ENCODE data around the gene DNAH6.

The DNAH6 gene

GRCh38 chr2:84716564-84716963 is 200.3 kb downstream of the DNAH6 start:
- H3K27me3 ChIP-seq (ENCODE audit: control insufficient read depth in 1 of 2, insufficient read depth in 1 of 2, low read length in 2 of 2): no peaks in the 10 kb centered on the region
- no peaks in the 10 kb centered on the region for H3K36me3 ChIP-seq (ENCODE audit: control insufficient read depth in 1 of 2, insufficient read depth in 2 of 2, low read depth in 1 of 2, low read length in 2 of 2)
- H2BK120ac ChIP-seq (ENCODE audit: low read depth, low read length): no peak overlapping the region
- H2BK12ac ChIP-seq (ENCODE audit: low read length in 2 of 2): no peak overlapping the region
- no peak overlapping the region for H3K4me3 ChIP-seq (ENCODE audit: insufficient read depth in 1 of 2, low read depth in 1 of 2, low read length in 2 of 2)
- H4K91ac ChIP-seq (ENCODE audit: low read length): no peak overlapping the region
- DNase-seq: no peak
- H3K9me3 ChIP-seq (ENCODE audit: control insufficient read depth, low read length): no peaks in the 10 kb centered on the region
- no peak overlapping the region for H3K27ac ChIP-seq (ENCODE audit: low read length, poor library complexity, severe bottlenecking)
- no peak overlapping the region for H2BK15ac ChIP-seq (ENCODE audit: low read depth, poor library complexity, severe bottlenecking)
- WGBS: 70% methylated on average over 2 of the region's 2 CpGs
- no peaks in the 10 kb centered on the region for H3K4me1 ChIP-seq (ENCODE audit: control insufficient read depth, insufficient read depth, low read depth, low read length)
- no peak overlapping the region for H4K8ac ChIP-seq (ENCODE audit: low read length)
- H3K4me2 ChIP-seq (ENCODE audit: low read length, poor library complexity, severe bottlenecking): no peak overlapping the region
- no peaks in the 10 kb centered on the region for H3K79me1 ChIP-seq (replicated peaks; ENCODE audit: low read length, poor library complexity, severe bottlenecking)
- H3K9ac ChIP-seq (ENCODE audit: low read length): no peak overlapping the region
- no peak overlapping the region for H3K18ac ChIP-seq (ENCODE audit: low read depth in 1 of 2, low read length in 2 of 2)
- H2AFZ ChIP-seq (ENCODE audit: low read depth, low read length): no peak overlapping the region
- H3K4ac ChIP-seq (ENCODE audit: low read depth in 1 of 2, low read length in 2 of 2): no peak overlapping the region
- H3K23ac ChIP-seq (ENCODE audit: low read length in 2 of 2): no peak overlapping the region
- no peak overlapping the region for H3K14ac ChIP-seq (ENCODE audit: low read length in 2 of 2)
- H2AK5ac ChIP-seq (ENCODE audit: low read length, severe bottlenecking): no peak overlapping the region
- no peak overlapping the region for H2BK5ac ChIP-seq (ENCODE audit: low read depth, low read length, poor library complexity, severe bottlenecking)

DNA sequence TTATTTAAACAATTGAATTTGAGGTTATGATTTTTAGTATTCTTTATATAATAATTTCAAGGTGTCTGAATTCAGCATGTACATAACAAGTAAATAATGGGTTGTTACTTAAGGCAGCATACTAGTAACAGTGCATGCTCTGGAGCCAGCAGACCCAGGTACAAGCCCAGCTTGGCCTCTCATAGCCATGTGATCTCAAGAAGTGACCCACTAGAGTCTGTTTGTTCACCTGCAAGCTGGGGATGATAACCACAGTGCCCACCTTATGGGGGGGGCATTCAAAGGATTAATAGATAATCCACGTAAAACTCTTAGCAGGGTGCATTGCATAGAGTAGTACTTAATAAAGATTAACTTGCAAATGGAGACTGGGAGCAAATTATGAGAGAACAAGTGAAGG is 201.0 kb downstream of the DNAH6 start:
- Histone ChIP-seq H3K4me1 (ENCODE audit: control insufficient read depth, insufficient read depth, low read depth, low read length) (no peaks in the 10 kb centered on the region), H2AFZ (ENCODE audit: low read depth, low read length) (no peak overlapping the region)
- WGBS: 75% methylated on average over 1 of the region's 1 CpG

DNA sequence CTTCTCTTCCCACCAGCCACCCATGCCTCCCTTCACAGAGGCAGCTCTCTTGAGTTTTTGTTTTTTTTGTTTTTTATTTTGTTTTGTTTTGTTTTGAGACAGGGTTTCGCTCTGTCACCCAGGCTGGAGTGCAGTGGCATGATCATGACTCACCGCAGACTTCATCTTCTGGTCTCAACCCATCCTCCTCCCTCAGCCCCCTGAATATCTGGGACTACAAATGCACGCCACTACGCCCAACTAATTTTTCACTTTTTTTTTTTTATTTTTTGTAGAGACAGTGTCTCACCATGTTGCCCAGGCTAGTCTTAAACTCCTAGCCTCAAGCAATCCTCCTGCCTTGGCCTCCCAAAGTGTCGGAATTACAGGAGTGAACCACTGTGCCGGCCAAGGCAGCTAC is 203.1 kb downstream of the DNAH6 start:
- no peaks in the 10 kb centered on the region for H3K36me3 ChIP-seq (ENCODE audit: control insufficient read depth in 1 of 2, insufficient read depth in 2 of 2, low read depth in 1 of 2, low read length in 2 of 2)
- H3K27me3 ChIP-seq (ENCODE audit: control insufficient read depth in 1 of 2, insufficient read depth in 1 of 2, low read length in 2 of 2): no peaks in the 10 kb centered on the region
- no peak overlapping the region for H3K4me3 ChIP-seq (ENCODE audit: insufficient read depth in 1 of 2, low read depth in 1 of 2, low read length in 2 of 2)
- no peak overlapping the region for H2BK12ac ChIP-seq (ENCODE audit: low read length in 2 of 2)
- no peak overlapping the region for H4K8ac ChIP-seq (ENCODE audit: low read length)
- H3K9me3 ChIP-seq (ENCODE audit: control insufficient read depth, low read length): no peaks in the 10 kb centered on the region
- no peaks in the 10 kb centered on the region for H3K79me1 ChIP-seq (replicated peaks; ENCODE audit: low read length, poor library complexity, severe bottlenecking)
- no peak overlapping the region for H3K14ac ChIP-seq (ENCODE audit: low read length in 2 of 2)
- no peak overlapping the region for H2AK5ac ChIP-seq (ENCODE audit: low read length, severe bottlenecking)
- H4K91ac ChIP-seq (ENCODE audit: low read length): no peak overlapping the region
- no peak overlapping the region for H3K4me2 ChIP-seq (ENCODE audit: low read length, poor library complexity, severe bottlenecking)
- H3K4me1 ChIP-seq (ENCODE audit: control insufficient read depth, insufficient read depth, low read depth, low read length): no peaks in the 10 kb centered on the region
- no peak overlapping the region for H2AFZ ChIP-seq (ENCODE audit: low read depth, low read length)
- no peak overlapping the region for H3K27ac ChIP-seq (ENCODE audit: low read length, poor library complexity, severe bottlenecking)
- H3K23ac ChIP-seq (ENCODE audit: low read length in 2 of 2): no peak overlapping the region
- H2BK120ac ChIP-seq (ENCODE audit: low read depth, low read length): no peak overlapping the region
- no peak overlapping the region for H3K18ac ChIP-seq (ENCODE audit: low read depth in 1 of 2, low read length in 2 of 2)
- H3K9ac ChIP-seq (ENCODE audit: low read length): no peak overlapping the region
- no peak overlapping the region for H2BK15ac ChIP-seq (ENCODE audit: low read depth, poor library complexity, severe bottlenecking)
- no peak overlapping the region for H2BK5ac ChIP-seq (ENCODE audit: low read depth, low read length, poor library complexity, severe bottlenecking)
- H3K4ac ChIP-seq (ENCODE audit: low read depth in 1 of 2, low read length in 2 of 2): no peak overlapping the region
- WGBS: 86% methylated on average over 6 of the region's 6 CpGs
- DNase-seq: no peak

More for the DNA sequence above, 201.0 kb downstream of the DNAH6 start:
- no peak overlapping the region for H4K91ac ChIP-seq (ENCODE audit: low read length)
- no peak overlapping the region for H2BK5ac ChIP-seq (ENCODE audit: low read depth, low read length, poor library complexity, severe bottlenecking)
- no peak overlapping the region for H3K4me2 ChIP-seq (ENCODE audit: low read length, poor library complexity, severe bottlenecking)
- DNase-seq: no peak
- no peak overlapping the region for H3K9ac ChIP-seq (ENCODE audit: low read length)
- no peak overlapping the region for H3K18ac ChIP-seq (ENCODE audit: low read depth in 1 of 2, low read length in 2 of 2)
- H3K4ac ChIP-seq (ENCODE audit: low read depth in 1 of 2, low read length in 2 of 2): no peak overlapping the region
- no peak overlapping the region for H2AK5ac ChIP-seq (ENCODE audit: low read length, severe bottlenecking)
- no peaks in the 10 kb centered on the region for H3K27me3 ChIP-seq (ENCODE audit: control insufficient read depth in 1 of 2, insufficient read depth in 1 of 2, low read length in 2 of 2)
- H3K4me3 ChIP-seq (ENCODE audit: insufficient read depth in 1 of 2, low read depth in 1 of 2, low read length in 2 of 2): no peak overlapping the region
- H2BK120ac ChIP-seq (ENCODE audit: low read depth, low read length): no peak overlapping the region
- no peak overlapping the region for H3K23ac ChIP-seq (ENCODE audit: low read length in 2 of 2)
- H3K14ac ChIP-seq (ENCODE audit: low read length in 2 of 2): no peak overlapping the region
- H2BK15ac ChIP-seq (ENCODE audit: low read depth, poor library complexity, severe bottlenecking): no peak overlapping the region
- H3K9me3 ChIP-seq (ENCODE audit: control insufficient read depth, low read length): no peaks in the 10 kb centered on the region
- H3K36me3 ChIP-seq (ENCODE audit: control insufficient read depth in 1 of 2, insufficient read depth in 2 of 2, low read depth in 1 of 2, low read length in 2 of 2): no peaks in the 10 kb centered on the region
- H4K8ac ChIP-seq (ENCODE audit: low read length): no peak overlapping the region
- H2BK12ac ChIP-seq (ENCODE audit: low read length in 2 of 2): no peak overlapping the region
- no peaks in the 10 kb centered on the region for H3K79me1 ChIP-seq (replicated peaks; ENCODE audit: low read length, poor library complexity, severe bottlenecking)
- no peak overlapping the region for H3K27ac ChIP-seq (ENCODE audit: low read length, poor library complexity, severe bottlenecking)

DNA sequence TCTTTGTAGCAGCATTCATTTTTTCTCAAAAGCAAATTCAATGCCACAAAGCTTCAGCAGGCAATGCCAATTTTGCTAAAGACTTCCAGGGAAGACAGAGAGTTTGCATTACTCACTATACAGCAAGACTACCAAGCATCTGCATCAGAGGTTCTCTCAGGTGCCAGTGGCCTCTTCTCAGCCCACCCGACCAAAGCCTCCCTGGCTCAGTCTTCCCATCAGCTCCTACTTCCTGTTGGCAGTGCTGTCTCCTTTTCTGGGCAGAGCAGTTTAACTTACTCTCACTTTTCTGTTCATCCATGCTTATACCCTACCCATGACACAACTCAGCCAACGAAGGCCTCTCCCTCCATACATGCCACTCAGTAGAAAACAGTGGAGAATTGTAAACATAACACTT is 207.5 kb downstream of the DNAH6 start:
- no peak overlapping the region for H3K18ac ChIP-seq (ENCODE audit: low read depth in 1 of 2, low read length in 2 of 2)
- H2BK12ac ChIP-seq (ENCODE audit: low read length in 2 of 2): no peak overlapping the region
- H2AK5ac ChIP-seq (ENCODE audit: low read length, severe bottlenecking): no peak overlapping the region
- WGBS: 64% methylated on average over 2 of the region's 2 CpGs
- H2BK120ac ChIP-seq (ENCODE audit: low read depth, low read length): no peak overlapping the region
- no peak for DNase-seq
- no peaks in the 10 kb centered on the region for H3K79me1 ChIP-seq (replicated peaks; ENCODE audit: low read length, poor library complexity, severe bottlenecking)
- no peaks in the 10 kb centered on the region for H3K36me3 ChIP-seq (ENCODE audit: control insufficient read depth in 1 of 2, insufficient read depth in 2 of 2, low read depth in 1 of 2, low read length in 2 of 2)
- H3K14ac ChIP-seq (ENCODE audit: low read length in 2 of 2): no peak overlapping the region
- H2BK5ac ChIP-seq (ENCODE audit: low read depth, low read length, poor library complexity, severe bottlenecking): no peak overlapping the region
- no peak overlapping the region for H3K4ac ChIP-seq (ENCODE audit: low read depth in 1 of 2, low read length in 2 of 2)
- H4K8ac ChIP-seq (ENCODE audit: low read length): no peak overlapping the region
- no peak overlapping the region for H3K27ac ChIP-seq (ENCODE audit: low read length, poor library complexity, severe bottlenecking)
- no peak overlapping the region for H2BK15ac ChIP-seq (ENCODE audit: low read depth, poor library complexity, severe bottlenecking)
- H3K4me2 ChIP-seq (ENCODE audit: low read length, poor library complexity, severe bottlenecking): no peak overlapping the region
- no peak overlapping the region for H4K91ac ChIP-seq (ENCODE audit: low read length)
- no peaks in the 10 kb centered on the region for H3K27me3 ChIP-seq (ENCODE audit: control insufficient read depth in 1 of 2, insufficient read depth in 1 of 2, low read length in 2 of 2)
- no peak overlapping the region for H3K23ac ChIP-seq (ENCODE audit: low read length in 2 of 2)
- no peaks in the 10 kb centered on the region for H3K4me1 ChIP-seq (ENCODE audit: control insufficient read depth, insufficient read depth, low read depth, low read length)
- H2AFZ ChIP-seq (ENCODE audit: low read depth, low read length): no peak overlapping the region
- H3K9me3 ChIP-seq (ENCODE audit: control insufficient read depth, low read length): no peaks in the 10 kb centered on the region
- H3K9ac ChIP-seq (ENCODE audit: low read length): no peak overlapping the region
- no peak overlapping the region for H3K4me3 ChIP-seq (ENCODE audit: insufficient read depth in 1 of 2, low read depth in 1 of 2, low read length in 2 of 2)
